ENCODE results near the gene CLCNKB. TPM values are rescaled to one million over a fixed set of nuclear protein-coding genes. Genes with fewer than 3 reads are reported as not detected.

The CLCNKB gene
- total RNA-seq, 4 donors from 2014 or later = 0.38 to 2.2 (median 1.6) TPM; not detected in 1

DNA sequence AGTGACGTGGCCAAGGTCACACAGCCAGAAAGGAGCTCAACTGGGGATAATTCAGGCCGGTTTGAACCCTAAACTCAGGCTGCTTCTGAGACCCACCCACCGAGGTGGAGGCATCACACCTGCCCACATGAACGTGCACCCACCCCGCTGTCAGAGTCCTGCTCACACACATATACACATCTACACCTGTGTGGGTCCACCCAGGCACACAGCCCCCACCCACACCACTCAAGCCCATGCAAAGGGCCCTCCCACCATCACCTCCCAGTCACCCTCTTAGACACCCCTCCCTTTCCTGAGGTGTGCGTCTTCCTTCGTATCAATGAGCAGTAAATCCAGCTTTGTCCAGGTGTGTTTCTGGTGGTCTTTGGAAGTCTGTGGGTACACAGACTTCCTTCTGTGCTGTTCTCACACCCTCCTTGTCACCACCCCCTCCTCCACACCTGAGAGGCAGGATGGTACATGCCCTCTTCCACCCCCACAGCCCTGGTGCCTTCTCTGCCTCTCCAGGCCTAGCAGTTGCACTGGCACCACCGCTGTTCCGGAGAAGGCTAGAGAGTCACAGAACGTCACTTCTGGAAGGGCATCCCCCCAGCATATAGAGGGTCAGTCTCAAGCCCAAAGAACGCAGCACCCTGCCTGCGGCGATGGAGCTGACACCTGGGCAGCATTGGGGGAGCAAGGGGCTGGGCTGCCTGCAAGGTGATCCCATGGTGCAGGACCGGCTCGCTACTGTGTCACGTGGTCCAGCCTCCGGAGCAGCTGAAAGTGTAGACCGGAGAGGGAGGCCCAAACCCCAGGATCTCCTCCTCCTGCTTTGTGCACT, 48.7 kb downstream of the CLCNKB start:
- TF ChIP-seq, protein P1, sequence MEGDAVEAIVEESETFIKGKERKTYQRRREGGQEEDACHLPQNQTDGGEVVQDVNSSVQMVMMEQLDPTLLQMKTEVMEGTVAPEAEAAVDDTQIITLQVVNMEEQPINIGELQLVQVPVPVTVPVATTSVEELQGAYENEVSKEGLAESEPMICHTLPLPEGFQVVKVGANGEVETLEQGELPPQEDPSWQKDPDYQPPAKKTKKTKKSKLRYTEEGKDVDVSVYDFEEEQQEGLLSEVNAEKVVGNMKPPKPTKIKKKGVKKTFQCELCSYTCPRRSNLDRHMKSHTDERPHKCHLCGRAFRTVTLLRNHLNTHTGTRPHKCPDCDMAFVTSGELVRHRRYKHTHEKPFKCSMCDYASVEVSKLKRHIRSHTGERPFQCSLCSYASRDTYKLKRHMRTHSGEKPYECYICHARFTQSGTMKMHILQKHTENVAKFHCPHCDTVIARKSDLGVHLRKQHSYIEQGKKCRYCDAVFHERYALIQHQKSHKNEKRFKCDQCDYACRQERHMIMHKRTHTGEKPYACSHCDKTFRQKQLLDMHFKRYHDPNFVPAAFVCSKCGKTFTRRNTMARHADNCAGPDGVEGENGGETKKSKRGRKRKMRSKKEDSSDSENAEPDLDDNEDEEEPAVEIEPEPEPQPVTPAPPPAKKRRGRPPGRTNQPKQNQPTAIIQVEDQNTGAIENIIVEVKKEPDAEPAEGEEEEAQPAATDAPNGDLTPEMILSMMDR (IDR thresholded peaks at IDR 0.05) = no peak
- no peak for ATAC-seq (ENCODE audit: low FRiP score)

DNA sequence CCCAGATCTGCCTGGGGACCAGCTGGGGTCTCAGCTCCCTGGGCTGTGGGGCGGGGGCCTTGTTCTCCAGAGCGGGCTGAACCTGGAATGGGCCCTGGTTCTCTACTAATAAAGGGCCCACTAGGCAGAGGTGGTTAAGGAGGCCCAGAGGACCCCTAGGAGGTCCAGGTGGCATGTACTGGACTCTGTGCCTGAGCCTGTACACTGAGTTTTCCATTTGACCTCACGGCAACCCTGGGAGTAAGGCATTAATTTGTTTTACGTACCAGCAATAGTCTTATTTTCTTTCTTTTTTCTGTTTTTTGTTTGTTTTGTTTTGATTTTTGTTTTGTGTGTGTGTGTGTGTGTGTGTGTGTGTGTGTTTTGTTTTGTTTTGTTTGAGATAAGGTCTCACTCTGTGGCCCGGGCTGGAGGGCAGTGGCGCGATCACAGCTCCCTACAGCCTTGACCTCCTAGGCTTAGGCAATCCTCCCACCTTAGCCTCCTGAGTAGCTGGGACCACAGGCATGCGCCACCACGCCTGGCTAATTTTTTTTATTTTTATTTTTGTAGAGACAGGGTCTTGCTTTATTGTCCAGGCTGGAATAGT, 49.4 kb downstream of the CLCNKB start:
- TF ChIP-seq, protein P1 (IDR thresholded peaks at IDR 0.05) = no peak
- no peak for ATAC-seq (ENCODE audit: low FRiP score)
- no peak for DNase-seq (ENCODE audit: low spot score)

More for the DNA sequence above, 48.7 kb downstream of the CLCNKB start:
- DNase-seq (ENCODE audit: low spot score) = no peak

DNA sequence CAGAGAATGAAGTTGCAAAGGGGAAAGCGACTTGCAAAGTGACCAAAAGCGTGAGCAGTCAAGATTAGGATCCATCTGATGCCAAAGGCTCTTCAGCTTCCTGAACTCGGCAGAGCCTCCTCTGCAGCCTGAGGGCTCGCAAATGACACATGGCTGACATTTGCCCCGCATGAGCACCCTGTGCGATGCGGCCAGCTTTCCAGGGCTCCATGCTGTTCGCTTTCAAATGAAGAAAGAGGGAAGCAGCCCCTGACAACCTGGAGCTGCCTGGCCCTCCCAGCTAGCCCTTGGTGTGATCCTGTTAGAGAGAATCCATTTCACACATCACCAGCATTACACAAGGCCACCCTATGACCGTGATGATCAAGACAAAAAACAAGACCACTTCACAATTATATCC, 50.0 kb downstream of the CLCNKB start:
- DNase-seq (ENCODE audit: low spot score) = no peak
- no peak for ATAC-seq (ENCODE audit: low FRiP score)
- TF ChIP-seq, protein P1 (IDR thresholded peaks at IDR 0.05) = no peak

DNA sequence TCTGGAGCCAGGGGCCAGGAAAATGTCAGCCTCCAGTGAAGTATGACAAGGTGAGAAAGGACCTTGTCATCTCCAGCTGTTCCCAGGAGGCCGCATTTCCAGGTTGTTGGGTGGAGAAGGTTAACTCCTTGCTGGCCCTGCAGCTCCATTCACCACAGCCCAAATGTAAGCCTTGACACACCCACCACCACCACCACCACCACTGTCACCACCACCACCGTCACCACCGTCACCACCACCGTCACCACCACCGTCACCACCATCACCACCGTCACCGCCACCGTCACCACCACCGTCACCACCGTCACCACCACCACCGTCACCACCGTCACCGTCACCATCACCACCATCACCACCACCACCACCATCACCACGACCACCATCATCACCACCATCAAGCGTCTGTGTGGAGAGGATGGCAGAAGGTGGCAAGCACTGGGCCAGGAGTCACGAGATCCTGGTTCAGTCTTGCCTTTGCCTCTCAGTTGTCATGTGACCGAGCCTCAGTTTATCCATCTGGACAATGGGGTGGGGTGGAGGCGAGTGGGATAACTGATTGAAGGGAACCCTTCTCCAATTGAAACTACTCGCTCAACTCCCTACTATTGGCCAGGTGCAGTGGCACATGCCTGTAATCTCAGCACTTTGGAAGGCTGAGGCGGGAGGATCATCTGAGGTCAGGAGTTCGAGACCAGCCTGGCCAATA, 51.0 kb downstream of the CLCNKB start:
- no peak for ATAC-seq (ENCODE audit: low FRiP score)
- DNase-seq (ENCODE audit: low spot score) = no peak
- TF ChIP-seq, protein P1 (IDR thresholded peaks at IDR 0.05) = no peak

DNA sequence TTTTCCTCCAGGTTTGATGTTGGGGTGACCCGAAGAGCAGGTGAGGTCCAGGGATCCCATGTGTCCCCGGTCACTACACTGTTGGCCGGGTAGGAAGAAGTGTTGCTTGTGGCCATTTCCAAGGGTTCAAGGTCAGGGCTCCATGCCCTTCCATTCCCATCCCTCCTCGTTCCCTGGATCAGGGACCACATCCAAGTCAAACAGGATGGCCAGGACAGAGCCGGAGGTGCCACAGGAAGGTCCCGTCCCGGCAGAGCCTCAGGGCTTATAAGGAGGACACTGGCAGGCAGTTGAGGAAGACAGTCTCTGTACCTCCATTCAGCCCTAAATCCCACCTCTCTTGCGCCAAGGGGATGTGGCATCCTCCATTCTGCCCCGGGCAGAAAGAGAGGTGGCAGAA, 51.9 kb downstream of the CLCNKB start:
- ATAC-seq (ENCODE audit: low FRiP score) = no peak
- TF ChIP-seq, protein P1 (IDR thresholded peaks at IDR 0.05) = no peak
- no peak for DNase-seq (ENCODE audit: low spot score)

DNA sequence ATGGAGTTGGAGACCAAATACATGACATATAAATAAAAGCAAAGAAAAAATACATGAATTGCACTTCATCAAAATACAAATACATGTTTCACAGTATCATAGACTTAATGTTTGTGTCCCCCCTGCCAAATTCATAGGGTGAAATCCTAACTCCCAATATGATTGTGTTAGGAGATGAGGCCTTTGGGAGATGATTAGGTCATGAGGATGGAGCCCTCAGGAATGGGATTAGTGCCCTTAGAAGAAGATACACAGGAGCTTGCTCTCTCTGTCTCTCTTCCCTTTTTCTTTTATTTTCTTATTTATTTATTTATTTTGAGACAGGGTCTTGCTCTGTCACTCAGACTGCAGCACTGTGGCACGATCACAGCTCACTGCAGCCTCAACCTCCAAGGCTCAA, 55.8 kb downstream of the CLCNKB start:
- ATAC-seq (ENCODE audit: low FRiP score) (no peak), DNase-seq (ENCODE audit: low spot score) (no peak)
- TF ChIP-seq, protein P1 (IDR thresholded peaks at IDR 0.05) = no peak

Measured in omental fat pad (tissue), 4 donors.